OCI-LY7 (cell line): Measurements from ENCODE around the gene GNA12. TPM values are rescaled to one million over a fixed set of nuclear protein-coding genes. Genes with fewer than 3 reads are reported as not detected.

Source experiments
- BruUV-seq: library from RNA; stranded (reverse); fragments of 400-500 nt; replicated peaks from 2 replicates; lab custom pipeline; 2021; lab: Mats Ljungman, UMichigan
- CTCF ChIA-PET: fragments of 300-600 bp; sonication (Branson Sonifier 250); formaldehyde crosslinking; loops from one replicate; lab custom pipeline; 2022; ENCODE audit warnings: antibody characterized with exemption; ENCODE audit not compliant: unreplicated experiment; lab: Charles Lee
- POLR2A ChIA-PET: fragments of 300-600 bp; sonication (Branson Sonifier 250); formaldehyde crosslinking; loops from one replicate; lab custom pipeline; 2022; ENCODE audit warnings: antibody characterized with exemption; lab: Charles Lee
- DNase-seq: peaks from one replicate; pipeline ENCODE4 v3.0.0-alpha.2; 2015; ENCODE audit warnings: low spot score
- H2AFZ ChIP-seq: fragments of 200-600 bp; sonication (generic), shearing (Covaris generic); 2 replicates; pipeline ENCODE4 v1.6.1; 2014; ENCODE audit warnings: mild to moderate bottlenecking, antibody characterized with exemption, low read length, moderate library complexity
- H3K27ac ChIP-seq: fragments of 200-600 bp; sonication (generic); 2 replicates; pipeline ENCODE4 v1.5.1; 2014; ENCODE audit warnings: mixed run types, low read depth, mild to moderate bottlenecking, moderate library complexity, low read length, inconsistent platforms; ENCODE audit not compliant: poor library complexity, severe bottlenecking
- H3K36me3 ChIP-seq: fragments of 200-600 bp; sonication (generic); 2 replicates; pipeline ENCODE4 v1.6.1; 2014; ENCODE audit warnings: mild to moderate bottlenecking, antibody characterized with exemption, low read length, moderate library complexity, mixed read lengths; ENCODE audit not compliant: insufficient read depth
- H3K4me1 ChIP-seq: fragments of 200-600 bp; sonication (generic); 2 replicates; pipeline ENCODE4 v1.5.1; 2014; ENCODE audit warnings: mild to moderate bottlenecking, low read length; ENCODE audit not compliant: insufficient read depth, poor library complexity, severe bottlenecking
- H3K4me2 ChIP-seq: fragments of 200-600 bp; sonication (generic); 2 replicates; pipeline ENCODE4 v1.6.1; 2014; ENCODE audit warnings: mild to moderate bottlenecking, low read length
- H3K4me3 ChIP-seq: fragments of 200-600 bp; sonication (generic); 2 replicates; pipeline ENCODE4 v1.5.1; 2014; ENCODE audit warnings: mild to moderate bottlenecking, low read depth, low read length; ENCODE audit not compliant: poor library complexity, severe bottlenecking
- H3K79me2 ChIP-seq: fragments of 200-600 bp; sonication (generic); 2 replicates; pipeline ENCODE4 v1.6.1; 2016; ENCODE audit warnings: low read depth, mild to moderate bottlenecking, low read length, moderate library complexity, mixed read lengths; ENCODE audit not compliant: insufficient read depth
- H3K9me2 ChIP-seq: fragments of 200-600 bp; sonication (generic); 2 replicates; pipeline ENCODE4 v1.6.1; 2016; ENCODE audit warnings: mild to moderate bottlenecking, low read length, mixed read lengths; ENCODE audit not compliant: insufficient read depth
- H3K9me3 ChIP-seq: fragments of 200-600 bp; sonication (generic); 2 replicates; pipeline ENCODE4 v1.6.1; 2014; ENCODE audit warnings: mild to moderate bottlenecking, mixed run types, low read length, mixed read lengths
- H4K20me1 ChIP-seq: fragments of 200-600 bp; sonication (generic); 2 replicates; pipeline ENCODE4 v1.6.1; 2014; ENCODE audit warnings: mild to moderate bottlenecking, antibody characterized with exemption, low read length, moderate library complexity, mixed read lengths; ENCODE audit not compliant: insufficient read depth
- EZH2phosphoT487 ChIP-seq: fragments of 200-600 bp; sonication (generic); IDR thresholded peaks from 2 replicates; pipeline ENCODE4 v1.6.1; 2018; ENCODE audit warnings: low read depth, borderline replicate concordance, mild to moderate bottlenecking, mixed run types, antibody characterized with exemption, low read length, moderate library complexity, mixed read lengths
- intact Hi-C: fragments of 100-400 bp; cut with micrococcal nuclease; formaldehyde crosslinking; loops from one replicate; pipeline ENCODE4 v1.10.0; 2022; ENCODE audit not compliant: unreplicated experiment
- total RNA-seq, 2 experiments: library from RNA; depleted of rRNA in 1 of 2; stranded (reverse); fragments of >200 nt in 1 of 2; shearing (Covaris generic) in 1 of 2; gene quantifications; 2 replicates each; pipeline ENCODE4 v1.2.3, GENCODE V29; 2014 to 2022
- TF ChIP-seq, protein P1 (sequence below): fragments of 200-600 bp; sonication (generic); conservative IDR thresholded peaks from 2 replicates; pipeline ENCODE4 v1.5.1; 2014; ENCODE audit warnings: mild to moderate bottlenecking, antibody characterized with exemption, low read length, moderate library complexity, mixed read lengths

The GNA12 gene
- total RNA-seq, 2 experiments from 2014 or later, result 10.3 to 35.9 TPM

DNA sequence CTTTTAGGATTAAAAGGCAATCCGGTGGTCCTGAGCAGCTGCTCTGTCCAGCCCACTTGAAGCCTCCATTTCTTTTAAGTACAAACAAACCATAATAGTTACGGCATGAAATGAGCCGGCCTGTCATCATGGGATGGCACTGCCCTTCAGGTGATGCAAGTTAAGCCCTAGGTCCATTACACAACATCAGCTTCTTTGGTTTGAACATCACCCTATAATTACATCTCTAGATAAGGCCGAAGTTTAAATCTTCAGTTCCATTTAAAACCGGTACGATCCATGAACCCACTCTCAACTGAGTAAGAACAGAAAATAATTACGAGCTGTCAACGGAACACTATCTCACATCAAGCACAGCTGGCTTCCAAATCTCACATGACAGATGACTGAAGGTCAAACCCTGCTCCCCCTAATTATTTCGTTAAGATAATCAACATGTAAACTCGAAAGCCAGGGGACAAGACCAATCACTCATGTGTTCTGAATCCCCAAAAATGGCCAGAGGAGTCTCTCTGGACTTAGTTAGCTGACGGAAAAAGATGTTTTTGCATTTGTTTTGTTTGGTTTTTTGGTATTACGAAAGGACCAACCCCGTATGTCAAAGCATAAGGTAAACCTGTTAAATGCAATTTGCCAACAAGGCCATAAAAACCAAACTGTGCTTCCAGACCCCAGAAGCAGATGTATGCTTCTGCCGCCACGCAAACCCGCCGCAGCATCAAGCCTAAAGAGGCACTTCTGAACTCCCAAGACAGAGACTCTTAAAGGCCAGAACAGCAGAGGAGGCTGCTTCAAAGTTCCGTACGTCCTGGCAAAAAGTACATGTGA lies 10.8 kb downstream of the GNA12 start:
- Histone ChIP-seq H3K4me1 (peaks cover 16% of the 10 kb centered on the region), H3K79me2 (peaks cover 20% of the 10 kb centered on the region; the same call in 1 of the 2 replicates), H3K4me3 (no peak overlapping the region), H3K9me2 (no peaks in the 10 kb centered on the region), H3K4me2 (no peak overlapping the region), H3K9me3 (no peaks in the 10 kb centered on the region), H3K27ac (no peak overlapping the region), H3K36me3 (peaks cover 43% of the 10 kb centered on the region), H4K20me1 (no peaks in the 10 kb centered on the region), H2AFZ (no peak overlapping the region)
- no TSS peak for BruUV-seq
- POLR2A ChIA-PET, result interaction anchor here (0.5 to 1.8 kb wide), 2 partner anchors 8 to 793 kb away, joined by 3 to 6 read pairs; no protein-coding TSS in a partner anchor
- DNase-seq, result no peak
- CTCF ChIA-PET, result no interaction called here
- TF ChIP-seq, protein P1, sequence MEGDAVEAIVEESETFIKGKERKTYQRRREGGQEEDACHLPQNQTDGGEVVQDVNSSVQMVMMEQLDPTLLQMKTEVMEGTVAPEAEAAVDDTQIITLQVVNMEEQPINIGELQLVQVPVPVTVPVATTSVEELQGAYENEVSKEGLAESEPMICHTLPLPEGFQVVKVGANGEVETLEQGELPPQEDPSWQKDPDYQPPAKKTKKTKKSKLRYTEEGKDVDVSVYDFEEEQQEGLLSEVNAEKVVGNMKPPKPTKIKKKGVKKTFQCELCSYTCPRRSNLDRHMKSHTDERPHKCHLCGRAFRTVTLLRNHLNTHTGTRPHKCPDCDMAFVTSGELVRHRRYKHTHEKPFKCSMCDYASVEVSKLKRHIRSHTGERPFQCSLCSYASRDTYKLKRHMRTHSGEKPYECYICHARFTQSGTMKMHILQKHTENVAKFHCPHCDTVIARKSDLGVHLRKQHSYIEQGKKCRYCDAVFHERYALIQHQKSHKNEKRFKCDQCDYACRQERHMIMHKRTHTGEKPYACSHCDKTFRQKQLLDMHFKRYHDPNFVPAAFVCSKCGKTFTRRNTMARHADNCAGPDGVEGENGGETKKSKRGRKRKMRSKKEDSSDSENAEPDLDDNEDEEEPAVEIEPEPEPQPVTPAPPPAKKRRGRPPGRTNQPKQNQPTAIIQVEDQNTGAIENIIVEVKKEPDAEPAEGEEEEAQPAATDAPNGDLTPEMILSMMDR, result no peak
- no peak for TF ChIP-seq EZH2phosphoT487
- intact Hi-C loops, result no loop called here

DNA sequence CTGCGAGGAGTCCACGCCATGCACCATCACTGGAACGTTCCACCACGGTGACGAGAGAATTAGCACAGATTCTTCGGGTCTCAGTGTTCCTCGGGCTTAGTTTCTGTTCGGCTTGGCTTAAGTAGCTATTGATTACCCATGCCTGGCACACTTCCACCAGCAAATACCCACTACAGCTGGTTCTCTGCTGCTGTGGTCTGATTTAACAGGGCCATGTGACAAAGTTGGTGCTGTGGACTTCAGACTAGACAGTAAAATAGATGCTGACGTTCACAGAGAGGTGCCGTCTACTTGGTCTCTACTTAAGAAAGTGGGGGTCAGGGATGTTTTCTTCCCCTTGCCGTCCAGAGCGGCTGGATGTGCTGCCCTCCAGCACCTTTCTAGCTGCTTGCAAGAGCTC lies 11.6 kb downstream of the GNA12 start:
- ChIA-PET CTCF (no interaction called here), POLR2A (interaction anchor here (1.8 kb wide), 1 partner anchor 8 kb away, joined by 6 read pairs; no protein-coding TSS in a partner anchor)
- Histone ChIP-seq H3K4me2 (no peak overlapping the region), H2AFZ (no peak overlapping the region), H3K27ac (no peak overlapping the region), H4K20me1 (no peaks in the 10 kb centered on the region), H3K9me2 (no peaks in the 10 kb centered on the region), H3K9me3 (no peaks in the 10 kb centered on the region), H3K79me2 (peaks cover 16% of the 10 kb centered on the region; the same call in 1 of the 2 replicates), H3K4me1 (peaks cover 8% of the 10 kb centered on the region), H3K4me3 (no peak overlapping the region), H3K36me3 (peaks cover 43% of the 10 kb centered on the region)
- intact Hi-C loops, result no loop called here
- no TSS peak for BruUV-seq
- DNase-seq, result no peak
- TF ChIP-seq, protein P1, result no peak
- no peak for TF ChIP-seq EZH2phosphoT487
